NCI-H2227 treated with DMSO at 0.1 percent for 48 hours (cell line): ENCODE measurements around the gene XPO6.

ENCODE experiments used
- DNase-seq: peaks from one replicate; lab custom pipeline; 2025; lab: John Stamatoyannopoulos, UW

The XPO6 gene

DNA sequence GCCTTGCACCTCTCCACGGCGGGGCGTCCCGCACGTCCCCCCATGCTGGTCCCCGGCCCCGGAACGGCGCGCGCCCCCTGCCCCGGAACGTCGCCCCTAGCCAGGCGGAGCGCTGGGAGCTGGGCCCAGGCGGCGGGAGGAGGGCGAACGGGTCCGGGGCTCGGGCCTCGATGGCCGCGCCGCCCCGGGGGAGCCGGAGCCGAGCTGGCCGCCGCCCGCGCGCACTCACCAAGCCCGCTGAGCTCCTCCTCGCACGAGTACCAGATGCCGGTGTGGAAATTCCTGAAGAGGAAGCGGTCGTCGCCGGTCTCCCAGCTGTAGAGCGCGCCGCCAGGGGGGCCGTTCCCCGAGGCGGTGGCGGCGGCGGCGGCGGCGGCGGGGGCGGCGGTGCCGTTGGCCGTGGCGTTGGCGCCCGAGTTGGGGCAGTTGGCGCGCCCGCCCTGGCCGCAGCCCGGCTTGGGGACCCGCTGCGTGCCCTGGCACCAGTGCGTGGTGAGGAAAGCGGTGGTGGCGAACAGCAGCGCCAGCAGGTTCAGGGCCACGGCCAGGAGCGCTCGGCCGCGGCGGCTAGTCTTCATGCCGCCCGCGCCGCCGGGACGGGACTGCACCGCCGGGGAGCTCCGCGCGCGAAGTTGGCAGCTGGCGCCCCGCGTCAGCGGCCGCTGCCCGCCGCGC is 148.8 kb downstream of the XPO6 start:
- DNase-seq = no peak

DNA sequence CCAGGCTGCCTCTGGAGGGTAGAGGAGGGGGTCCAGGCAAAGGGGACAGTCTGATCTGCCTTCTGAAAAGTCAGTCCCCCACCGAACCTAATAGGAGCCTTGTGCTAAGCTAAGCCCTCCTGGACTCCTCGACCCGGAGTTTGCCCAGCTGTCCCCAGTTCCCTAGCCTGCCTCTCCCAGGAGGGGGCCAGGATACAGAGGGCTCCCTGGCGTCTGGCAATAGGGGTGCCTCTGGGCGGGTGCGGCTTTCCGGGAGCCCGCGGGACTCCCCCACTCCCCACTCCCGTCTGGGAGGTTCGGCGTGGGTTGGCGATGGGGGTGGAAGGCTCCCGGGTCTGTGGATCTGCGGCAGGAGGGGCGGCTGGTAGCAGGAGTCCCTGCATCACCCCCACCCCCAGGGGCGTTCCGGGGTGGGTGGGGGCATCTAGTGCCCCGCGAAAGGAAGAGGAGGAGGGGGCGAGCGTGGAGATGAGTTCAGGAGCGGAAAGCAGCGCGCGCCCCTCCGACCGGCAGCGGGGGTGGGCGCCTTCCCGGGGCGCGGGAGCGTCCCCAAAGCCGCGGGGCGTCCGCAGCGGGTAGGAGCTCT is 149.4 kb downstream of the XPO6 start:
- no peak for DNase-seq

GRCh38 chr16:28061352-28062101 is 150.2 kb downstream of the XPO6 start:
- no peak for DNase-seq

GRCh38 chr16:28059841-28060575 is 151.8 kb downstream of the XPO6 start:
- no peak for DNase-seq

DNA sequence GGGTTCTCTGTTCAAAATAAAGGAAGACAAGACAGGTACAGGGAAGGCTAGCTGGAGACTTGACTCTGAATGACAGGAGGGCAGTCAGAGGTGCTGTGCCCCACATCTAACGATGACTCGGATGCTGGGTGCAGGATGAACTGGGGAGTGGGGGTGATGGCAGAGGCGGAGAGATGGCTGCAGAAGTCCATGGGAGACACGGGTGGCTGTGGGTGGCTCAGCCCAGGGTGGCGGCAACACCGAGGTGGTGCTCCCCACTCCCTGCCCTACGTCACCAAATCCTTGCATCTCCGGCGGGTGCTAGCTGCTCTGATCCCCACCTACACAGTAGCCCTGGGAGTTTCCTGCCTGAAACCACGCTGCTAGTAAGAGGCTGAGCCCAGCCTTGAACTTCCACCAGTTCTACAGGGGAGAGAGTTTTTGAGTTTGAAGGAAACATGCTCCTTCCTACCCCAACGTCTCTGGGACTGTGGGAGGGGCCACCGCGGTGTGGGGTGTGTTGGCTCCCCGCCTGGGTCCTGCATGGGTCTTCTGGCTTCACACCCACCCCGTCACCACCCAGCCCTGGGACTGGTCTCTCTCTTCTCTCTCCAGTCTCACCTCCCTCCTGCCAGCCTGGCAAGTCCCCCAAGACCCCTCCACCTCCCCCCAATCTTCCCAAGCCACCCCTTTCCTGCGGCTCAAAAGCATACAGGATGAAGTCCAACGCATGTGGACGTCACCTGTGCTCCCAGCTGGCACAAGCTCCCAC is 152.8 kb downstream of the XPO6 start:
- DNase-seq = no peak

DNA sequence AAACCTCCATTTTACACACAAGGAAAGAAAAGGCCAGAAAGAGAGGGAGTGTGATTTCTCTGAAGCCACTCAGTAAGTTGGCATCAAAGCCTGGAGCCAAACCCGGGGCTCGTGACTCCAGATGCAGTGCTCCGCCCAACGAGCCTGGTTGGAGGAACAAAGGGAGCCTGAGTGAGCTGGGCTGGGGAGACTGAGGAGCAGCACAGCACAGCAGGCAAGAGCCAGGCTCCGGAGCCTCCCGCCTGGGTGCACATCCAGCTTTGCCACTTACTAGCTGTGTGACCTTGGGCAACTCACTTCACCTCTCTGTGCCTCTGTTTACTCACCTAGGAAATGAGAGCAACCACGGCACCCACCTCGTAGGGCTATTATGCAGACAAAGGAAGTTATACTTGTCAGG is 153.8 kb downstream of the XPO6 start:
- DNase-seq = no peak

GRCh38 chr16:28053461-28053860 is 158.3 kb downstream of the XPO6 start:
- no peak for DNase-seq

- DNase-seq = no peak
These were observed 159.3 kb downstream of the XPO6 start for GRCh38 chr16:28052274-28053128.

DNA sequence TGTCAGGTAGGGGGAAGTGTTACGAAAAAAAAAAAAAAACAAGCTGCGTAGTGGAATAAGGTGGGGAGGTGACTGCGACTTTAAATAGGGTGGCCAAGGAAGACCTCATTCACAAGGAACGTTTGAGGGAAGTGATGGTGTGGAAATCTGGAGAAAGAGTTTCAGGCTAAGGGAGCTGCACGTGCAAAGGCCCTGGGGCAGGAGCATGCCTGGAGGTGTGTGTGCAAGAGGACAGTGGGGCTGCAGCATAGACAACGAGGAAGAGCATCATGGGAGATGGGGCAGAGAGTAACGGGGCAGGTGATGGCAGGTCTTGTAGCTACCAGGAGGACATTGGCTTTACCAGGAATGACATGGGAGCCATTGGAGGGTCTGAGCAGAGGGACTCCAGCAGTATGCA is 160.3 kb downstream of the XPO6 start:
- no peak for DNase-seq
